Neural cell (in vitro differentiated cells): ENCODE data around the gene ADGRG3. TPM values are rescaled to one million over a fixed set of nuclear protein-coding genes. Genes with fewer than 3 reads are reported as not detected.

ENCODE experiments used
- H2AFZ ChIP-seq: fragments of 200-600, 300-800 bp; sonication (generic), shearing (Covaris generic); 2 replicates; pipeline ENCODE4 v1.6.0; 2014; ENCODE audit warnings: low read depth, mild to moderate bottlenecking, antibody characterized with exemption, low read length, moderate library complexity
- H3F3A ChIP-seq: fragments of 200-600 bp; shearing (Covaris generic); 2 replicates; pipeline ENCODE4 v1.6.1; 2016; ENCODE audit warnings: mild to moderate bottlenecking, moderate library complexity, mixed read lengths, antibody characterized with exemption, low read length; ENCODE audit not compliant: insufficient read depth, poor library complexity, severe bottlenecking
- H3K27ac ChIP-seq: fragments of 200-600, 300-800 bp; sonication (generic), shearing (Covaris generic); 2 replicates; pipeline ENCODE4 v1.5.1; 2014; ENCODE audit warnings: mild to moderate bottlenecking, low read length, moderate library complexity
- H3K27me3 ChIP-seq: fragments of 300-800, 200-600 bp; sonication (generic), shearing (Covaris generic); 2 replicates; pipeline ENCODE4 v1.6.0; 2014; ENCODE audit warnings: mild to moderate bottlenecking, low read depth, low read length, moderate library complexity; ENCODE audit not compliant: insufficient read depth
- H3K36me3 ChIP-seq: fragments of 300-800, 200-600 bp; sonication (generic), shearing (Covaris generic); 2 replicates; pipeline ENCODE4 v1.5.1; 2014; ENCODE audit warnings: mild to moderate bottlenecking, antibody characterized with exemption, low read length, moderate library complexity; ENCODE audit not compliant: insufficient read depth
- H3K4me2 ChIP-seq: fragments of 300-800, 200-600 bp; sonication (generic), shearing (Covaris generic); 2 replicates; pipeline ENCODE4 v1.6.0; 2014; ENCODE audit warnings: mild to moderate bottlenecking, low read length
- H3K4me3 ChIP-seq: fragments of 300-800, 200-600 bp; sonication (generic), shearing (Covaris generic); 2 replicates; pipeline ENCODE4 v1.5.1; 2014; ENCODE audit warnings: mild to moderate bottlenecking, low read length, moderate library complexity
- H3K79me2 ChIP-seq: fragments of 200-600 bp; shearing (Covaris generic); replicated peaks from 2 replicates; pipeline ENCODE4 v1.6.0; 2014; ENCODE audit warnings: mild to moderate bottlenecking, low read length, moderate library complexity; ENCODE audit not compliant: insufficient read depth
- H3K9ac ChIP-seq: fragments of 300-800, 200-600 bp; sonication (generic), shearing (Covaris generic); 2 replicates; pipeline ENCODE4 v1.6.1; 2016; ENCODE audit warnings: mild to moderate bottlenecking, low read length, mixed read lengths
- H3K9me2 ChIP-seq: fragments of 200-600 bp; shearing (Covaris generic); 2 replicates; pipeline ENCODE4 v1.6.1; 2016; ENCODE audit warnings: mild to moderate bottlenecking, low read length, mixed read lengths; ENCODE audit not compliant: insufficient read depth
- H3K9me3 ChIP-seq: fragments of 200-600, 300-800 bp; sonication (generic), shearing (Covaris generic); 2 replicates; pipeline ENCODE4 v1.6.1; 2016; ENCODE audit warnings: mild to moderate bottlenecking, mixed run types, low read length, moderate library complexity, mixed read lengths
- H4K20me1 ChIP-seq: fragments of 200-600 bp; shearing (Covaris generic); 2 replicates; pipeline ENCODE4 v1.6.1; 2016; ENCODE audit warnings: mild to moderate bottlenecking, mixed run types; ENCODE audit not compliant: insufficient read depth
- CTCF ChIP-seq: fragments of 450-650 bp; IDR thresholded peaks from 2 replicates; pipeline ENCODE4 v1.5.1; 2014; ENCODE audit warnings: antibody characterized with exemption, mild to moderate bottlenecking, moderate library complexity; ENCODE audit not compliant: poor library complexity, severe bottlenecking
- EP300 ChIP-seq: fragments of 450-650 bp; conservative IDR thresholded peaks from 2 replicates; pipeline ENCODE4 v1.6.1; 2014; ENCODE audit warnings: antibody characterized with exemption, mild to moderate bottlenecking, moderate library complexity; ENCODE audit not compliant: poor library complexity, severe bottlenecking
- EZH2 ChIP-seq: fragments of 200-600, 300-800 bp; shearing (Covaris generic), sonication (generic); IDR thresholded peaks from 2 replicates; pipeline ENCODE4 v1.6.1; 2014; ENCODE audit warnings: antibody characterized with exemption, low read length, borderline replicate concordance, mild to moderate bottlenecking; ENCODE audit not compliant: insufficient read depth, poor library complexity, severe bottlenecking
- MXI1 ChIP-seq: fragments of 450-650 bp; conservative IDR thresholded peaks from 2 replicates; pipeline ENCODE4 v1.6.1; 2014; ENCODE audit warnings: antibody characterized with exemption, mild to moderate bottlenecking; ENCODE audit not compliant: poor library complexity, severe bottlenecking
- POLR2AphosphoS5 ChIP-seq: IDR thresholded peaks from 2 replicates; pipeline ENCODE4 v1.6.1; 2012
- RAD21 ChIP-seq: fragments of 450-650 bp; conservative IDR thresholded peaks from 2 replicates; pipeline ENCODE4 v1.6.1; 2014; ENCODE audit warnings: antibody characterized with exemption, mild to moderate bottlenecking, moderate library complexity
- REST ChIP-seq: IDR thresholded peaks from 2 replicates; pipeline ENCODE4 v1.6.1; 2012; ENCODE audit warnings: borderline replicate concordance
- SMC3 ChIP-seq: fragments of 450-650 bp; conservative IDR thresholded peaks from 2 replicates; pipeline ENCODE4 v1.6.1; 2014; ENCODE audit warnings: antibody characterized with exemption, mild to moderate bottlenecking, moderate library complexity; ENCODE audit not compliant: poor library complexity
- TAF1 ChIP-seq: IDR thresholded peaks from 2 replicates; pipeline ENCODE4 v1.6.1; 2012; ENCODE audit warnings: low read depth
- polyA plus RNA-seq: library from polyadenylated mRNA; depleted of rRNA; stranded (reverse); fragments of >200 nt; gene quantifications from 2 replicates; pipeline ENCODE4 v1.2.3, GENCODE V29; 2014

The ADGRG3 gene
- polyA plus RNA-seq, 1 donor from 2014 or later = 0.62 TPM

DNA sequence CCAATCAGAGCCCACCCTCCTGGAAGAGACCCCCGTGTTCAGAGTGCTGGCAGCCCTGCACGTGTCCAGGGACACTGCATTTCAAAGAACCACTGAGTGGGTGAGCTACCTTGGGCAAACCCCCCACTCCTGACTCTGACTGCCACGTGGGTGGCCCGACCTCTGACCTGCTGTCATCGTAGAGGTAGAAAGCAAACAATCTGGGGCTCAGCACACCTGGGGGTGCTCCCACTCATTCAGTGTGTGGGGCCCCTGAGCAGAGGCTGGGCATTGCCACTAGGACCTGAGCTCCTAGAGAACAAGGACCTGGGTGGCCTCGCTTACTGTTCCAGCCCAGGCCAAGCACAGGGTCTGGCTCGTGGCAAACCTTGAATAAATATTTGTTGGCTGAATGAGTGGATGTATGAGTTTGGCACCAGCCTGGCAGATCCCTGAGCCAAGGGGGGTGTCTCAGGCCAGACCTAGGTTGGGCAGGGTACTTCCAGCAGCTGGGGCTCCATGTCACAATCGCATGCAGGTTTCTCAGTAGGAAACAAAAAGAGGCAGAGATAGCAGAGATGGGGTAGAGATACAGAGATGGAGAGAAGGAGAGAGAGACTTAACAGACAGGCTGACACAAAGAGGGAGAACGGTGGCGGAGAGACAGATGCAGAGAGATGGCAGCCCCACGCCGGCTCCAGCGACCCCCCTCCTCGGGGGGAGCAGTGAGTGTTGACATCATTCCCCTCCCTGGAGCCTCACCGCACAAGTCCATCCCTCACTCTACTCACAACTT, 21.1 kb downstream of the ADGRG3 start:
- Histone ChIP-seq H2AFZ (no peak overlapping the region), H3K4me2 (no peak overlapping the region), H3K27ac (no peak overlapping the region), H3K79me2 (no peaks in the 10 kb centered on the region), H3K9me2 (no peaks in the 10 kb centered on the region), H3K4me3 (no peak overlapping the region), H3K9ac (no peak overlapping the region), H3K9me3 (no peaks in the 10 kb centered on the region), H3K36me3 (no peaks in the 10 kb centered on the region), H4K20me1 (no peaks in the 10 kb centered on the region), H3K27me3 (no peaks in the 10 kb centered on the region), H3F3A (no peaks in the 10 kb centered on the region)
- TF ChIP-seq CTCF = no peak
- TF ChIP-seq EZH2 = no peak
- TF ChIP-seq TAF1 = no peak
- TF ChIP-seq SMC3 = no peak
- TF ChIP-seq EP300 = no peak

GRCh38 chr16:57689762-57690558, 21.9 kb downstream of the ADGRG3 start:
- TF ChIP-seq REST (no peak), TAF1 (no peak), POLR2AphosphoS5 (no peak), EP300 (no peak), EZH2 (no peak), RAD21 (no peak), SMC3 (no peak), CTCF (no peak), MXI1 (no peak)
- Histone ChIP-seq H3K27me3 (no peaks in the 10 kb centered on the region), H3K27ac (no peak overlapping the region), H3F3A (no peaks in the 10 kb centered on the region), H2AFZ (no peak overlapping the region), H3K9ac (no peak overlapping the region), H3K9me3 (no peaks in the 10 kb centered on the region), H4K20me1 (no peaks in the 10 kb centered on the region), H3K36me3 (no peaks in the 10 kb centered on the region), H3K4me2 (no peak overlapping the region), H3K79me2 (no peaks in the 10 kb centered on the region), H3K9me2 (no peaks in the 10 kb centered on the region), H3K4me3 (no peak overlapping the region)
